ENCODE measurements around the gene PGM1. TPM values are rescaled to one million over a fixed set of nuclear protein-coding genes. Genes with fewer than 3 reads are reported as not detected.

The PGM1 gene
- total RNA-seq, 1 experiment from 2014 or later = 111 TPM

DNA sequence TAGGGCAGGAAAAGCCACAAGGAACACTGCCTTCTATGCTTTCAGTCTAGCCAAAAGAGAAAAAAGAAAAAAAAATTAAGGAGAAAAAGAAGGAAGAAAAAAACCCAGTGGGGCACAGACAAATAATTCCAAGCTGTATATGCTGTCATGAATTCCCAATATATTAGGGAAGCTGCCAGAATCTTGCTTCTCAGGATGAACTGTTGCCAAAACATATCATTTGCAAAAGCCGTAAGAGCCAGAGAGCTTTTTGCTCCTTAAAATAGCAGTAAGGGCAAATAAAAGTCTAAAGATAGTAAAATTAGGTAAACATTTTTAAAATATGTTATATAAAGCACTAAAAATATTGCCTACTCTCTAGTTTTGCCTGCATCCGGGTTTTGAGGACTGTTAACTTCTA lies 52.1 kb downstream of the PGM1 start (continued):
- TF ChIP-seq ZNF671 (CRISPR knock-in tag; IDR thresholded peaks at IDR 0.05) = no peak
- no peak for TF ChIP-seq CBFB (CRISPR knock-in tag; IDR thresholded peaks at IDR 0.05; ENCODE audit: low read depth)
- TF ChIP-seq JAZF1 (CRISPR knock-in tag; IDR thresholded peaks at IDR 0.05) = no peak
- TF ChIP-seq FOXK1 (CRISPR knock-in tag; IDR thresholded peaks at IDR 0.05) = no peak
- no peak for TF ChIP-seq ZNF512 (CRISPR knock-in tag; IDR thresholded peaks at IDR 0.05; ENCODE audit: borderline replicate concordance)
- no peak for TF ChIP-seq ATF3 (CRISPR knock-in tag; conservative IDR thresholded peaks at IDR 0.05)
- TF ChIP-seq GRHL2 (CRISPR knock-in tag; IDR thresholded peaks at IDR 0.05; ENCODE audit: insufficient replicate concordance, severe bottlenecking) = no peak
- no peak for TF ChIP-seq HMGA2 (CRISPR knock-in tag; IDR thresholded peaks at IDR 0.05)
- no peak for TF ChIP-seq NFE2L1 (CRISPR knock-in tag; IDR thresholded peaks at IDR 0.05)
- no peak for TF ChIP-seq ZNF416 (CRISPR knock-in tag; IDR thresholded peaks at IDR 0.05)

DNA sequence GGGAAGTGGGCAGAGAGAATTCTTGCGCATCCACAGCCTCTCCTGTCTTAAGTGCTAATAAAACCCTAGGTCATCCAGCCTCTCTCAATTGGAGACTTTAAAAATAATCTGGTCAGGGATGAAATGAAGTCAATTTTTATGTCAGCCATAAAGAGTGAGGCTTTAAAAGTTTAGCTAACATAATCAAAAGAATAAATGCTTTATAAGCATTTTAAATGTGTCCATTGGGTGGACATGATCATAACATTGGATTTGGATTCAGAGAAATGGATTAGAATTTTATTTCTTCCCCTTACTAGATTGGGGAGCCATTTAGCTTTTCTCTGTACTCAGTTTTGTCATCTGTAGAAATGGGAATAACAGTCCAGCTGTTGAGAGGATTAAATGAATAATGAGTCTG lies 55.5 kb downstream of the PGM1 start:
- POLR2A ChIA-PET = no interaction called here
- ATAC-seq (no peak), DNase-seq (ENCODE audit: low spot score) (no peak)
- Mint-ChIP-seq H3K27ac (no peak overlapping the region), H3K9me3 (no peaks in the 10 kb centered on the region), H3K36me3 (peaks cover 48% of the 10 kb centered on the region), H3K27me3 (ENCODE audit: low read depth) (no peaks in the 10 kb centered on the region), H3K4me1 (peaks cover 4% of the 10 kb centered on the region; the same call in 1 of the 2 replicates), H3K4me3 (no peak overlapping the region)
- CTCF ChIA-PET = interaction anchor here (1.0 kb wide), 1 partner anchor 26 kb away, joined by 3 read pairs; no protein-coding TSS in a partner anchor
- TF ChIP-seq FOXJ3 (CRISPR knock-in tag; IDR thresholded peaks at IDR 0.05; ENCODE audit: borderline replicate concordance) (no peak), ZNF138 (CRISPR knock-in tag; conservative IDR thresholded peaks at IDR 0.05) (no peak), ZNF281 (CRISPR knock-in tag; IDR thresholded peaks at IDR 0.05) (no peak), TCF7 (CRISPR knock-in tag; IDR thresholded peaks at IDR 0.05; ENCODE audit: low read depth) (no peak), GTF2I (CRISPR knock-in tag; conservative IDR thresholded peaks at IDR 0.05) (no peak), MLX (CRISPR knock-in tag; IDR thresholded peaks at IDR 0.05) (no peak), ZMAT4 (CRISPR knock-in tag; IDR thresholded peaks at IDR 0.05) (no peak), NFE2L1 (CRISPR knock-in tag; IDR thresholded peaks at IDR 0.05) (no peak), ZNF423 (CRISPR knock-in tag; IDR thresholded peaks at IDR 0.05) (no peak), SOX15 (CRISPR knock-in tag; IDR thresholded peaks at IDR 0.05) (no peak), ZBTB43 (CRISPR knock-in tag; IDR thresholded peaks at IDR 0.05) (no peak), KAT7 (CRISPR knock-in tag; IDR thresholded peaks at IDR 0.05; ENCODE audit: borderline replicate concordance) (no peak), ATF2 (CRISPR knock-in tag; IDR thresholded peaks at IDR 0.05; ENCODE audit: borderline replicate concordance, low read depth) (no peak), NR3C1 (CRISPR knock-in tag; conservative IDR thresholded peaks at IDR 0.05; ENCODE audit: low read depth) (no peak)
- TF ChIP-seq, protein P1, sequence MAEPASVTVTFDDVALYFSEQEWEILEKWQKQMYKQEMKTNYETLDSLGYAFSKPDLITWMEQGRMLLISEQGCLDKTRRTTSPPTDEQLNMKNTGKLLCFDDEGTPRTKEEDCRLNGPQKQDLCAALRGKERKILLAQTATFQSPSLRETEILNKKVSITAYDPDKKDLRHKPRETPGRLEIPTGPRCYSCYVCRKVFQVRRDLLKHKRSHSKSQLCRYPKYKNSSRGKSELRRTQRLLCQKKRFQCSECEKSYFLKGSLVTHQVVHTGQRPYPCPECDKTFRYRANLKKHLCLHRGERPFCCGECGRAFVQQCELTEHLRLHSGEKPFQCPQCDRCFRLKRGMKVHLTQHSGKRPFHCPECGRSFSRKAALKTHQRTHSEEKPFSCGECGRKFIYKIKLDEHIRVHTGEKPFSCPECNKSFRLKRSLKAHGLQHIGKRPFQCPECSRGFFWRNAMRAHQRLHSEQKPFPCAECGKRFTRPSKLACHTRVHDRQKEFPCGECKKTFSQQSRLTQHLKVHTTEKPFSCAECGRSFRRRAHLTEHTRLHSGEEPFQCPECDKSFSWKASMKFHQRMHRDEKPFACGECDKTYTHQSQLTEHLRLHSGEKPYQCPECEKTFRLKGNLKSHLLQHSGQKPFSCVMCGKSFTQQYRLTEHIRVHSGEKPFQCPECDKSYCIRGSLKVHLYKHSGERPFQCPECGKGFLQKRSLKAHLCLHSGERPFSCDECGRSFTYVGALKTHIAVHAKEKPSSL (CRISPR knock-in tag; conservative IDR thresholded peaks at IDR 0.05) = no peak
- TF ChIP-seq, protein P2, sequence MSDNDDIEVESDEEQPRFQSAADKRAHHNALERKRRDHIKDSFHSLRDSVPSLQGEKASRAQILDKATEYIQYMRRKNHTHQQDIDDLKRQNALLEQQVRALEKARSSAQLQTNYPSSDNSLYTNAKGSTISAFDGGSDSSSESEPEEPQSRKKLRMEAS (CRISPR knock-in tag; IDR thresholded peaks at IDR 0.05) = no peak

Data from WTC11 (cell line).